ENCODE measurements around the gene HBP1. TPM values are rescaled to one million over a fixed set of nuclear protein-coding genes. Genes with fewer than 3 reads are reported as not detected.

The HBP1 gene
- total and polyA plus RNA-seq, 2 of the 13 experiments (the other 11 are each of a cell fraction or from before 2014, with no cell fraction given): 22.9 to 44.1 TPM

DNA sequence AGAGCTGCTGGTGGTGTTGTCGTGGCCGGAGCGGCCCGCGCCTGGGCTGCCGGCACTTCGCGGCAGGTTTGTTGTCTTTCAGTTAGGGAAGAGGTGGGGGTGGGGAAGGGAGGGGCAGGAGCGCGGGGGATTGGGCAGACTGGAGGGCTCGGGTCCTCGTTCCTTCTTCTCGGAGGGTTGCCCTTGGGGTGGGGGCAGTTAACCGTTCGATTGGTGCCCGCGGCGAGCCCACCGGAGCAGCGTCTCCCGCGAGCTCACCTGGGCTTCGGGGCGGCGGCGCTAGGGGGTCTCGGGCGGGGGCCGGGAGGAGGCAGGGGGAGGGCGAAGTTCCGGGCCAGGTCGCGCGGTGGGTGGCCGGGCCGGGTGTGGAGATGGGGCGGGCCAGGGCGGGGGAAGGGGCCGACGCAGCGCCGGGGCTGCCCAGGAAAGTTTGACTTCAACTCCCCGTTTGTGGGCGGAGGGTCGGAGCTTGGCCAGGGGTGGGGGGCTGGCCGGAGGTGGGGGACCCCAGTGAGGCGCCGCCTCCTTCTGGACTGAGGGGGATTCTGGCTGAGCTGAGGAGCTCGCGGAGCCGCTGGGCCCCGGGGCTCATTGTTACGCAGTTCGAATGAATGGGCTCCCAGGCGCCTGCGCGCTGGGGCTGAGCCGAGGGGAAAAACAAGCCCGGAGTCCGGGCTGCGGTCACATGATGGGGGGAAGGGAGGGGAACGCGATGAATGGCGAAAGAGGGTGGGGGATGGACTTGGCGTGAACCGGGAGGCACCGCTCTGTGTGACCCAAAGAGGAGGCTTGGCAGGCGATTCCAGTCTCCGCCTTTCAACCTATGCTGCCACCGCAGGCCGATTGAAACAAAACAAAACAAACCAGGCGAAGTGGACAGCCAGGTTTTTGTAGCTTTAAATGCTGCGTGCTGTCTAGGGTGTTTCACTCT, 582 bp downstream of the HBP1 start (continued):
- TF ChIP-seq, protein P1, sequence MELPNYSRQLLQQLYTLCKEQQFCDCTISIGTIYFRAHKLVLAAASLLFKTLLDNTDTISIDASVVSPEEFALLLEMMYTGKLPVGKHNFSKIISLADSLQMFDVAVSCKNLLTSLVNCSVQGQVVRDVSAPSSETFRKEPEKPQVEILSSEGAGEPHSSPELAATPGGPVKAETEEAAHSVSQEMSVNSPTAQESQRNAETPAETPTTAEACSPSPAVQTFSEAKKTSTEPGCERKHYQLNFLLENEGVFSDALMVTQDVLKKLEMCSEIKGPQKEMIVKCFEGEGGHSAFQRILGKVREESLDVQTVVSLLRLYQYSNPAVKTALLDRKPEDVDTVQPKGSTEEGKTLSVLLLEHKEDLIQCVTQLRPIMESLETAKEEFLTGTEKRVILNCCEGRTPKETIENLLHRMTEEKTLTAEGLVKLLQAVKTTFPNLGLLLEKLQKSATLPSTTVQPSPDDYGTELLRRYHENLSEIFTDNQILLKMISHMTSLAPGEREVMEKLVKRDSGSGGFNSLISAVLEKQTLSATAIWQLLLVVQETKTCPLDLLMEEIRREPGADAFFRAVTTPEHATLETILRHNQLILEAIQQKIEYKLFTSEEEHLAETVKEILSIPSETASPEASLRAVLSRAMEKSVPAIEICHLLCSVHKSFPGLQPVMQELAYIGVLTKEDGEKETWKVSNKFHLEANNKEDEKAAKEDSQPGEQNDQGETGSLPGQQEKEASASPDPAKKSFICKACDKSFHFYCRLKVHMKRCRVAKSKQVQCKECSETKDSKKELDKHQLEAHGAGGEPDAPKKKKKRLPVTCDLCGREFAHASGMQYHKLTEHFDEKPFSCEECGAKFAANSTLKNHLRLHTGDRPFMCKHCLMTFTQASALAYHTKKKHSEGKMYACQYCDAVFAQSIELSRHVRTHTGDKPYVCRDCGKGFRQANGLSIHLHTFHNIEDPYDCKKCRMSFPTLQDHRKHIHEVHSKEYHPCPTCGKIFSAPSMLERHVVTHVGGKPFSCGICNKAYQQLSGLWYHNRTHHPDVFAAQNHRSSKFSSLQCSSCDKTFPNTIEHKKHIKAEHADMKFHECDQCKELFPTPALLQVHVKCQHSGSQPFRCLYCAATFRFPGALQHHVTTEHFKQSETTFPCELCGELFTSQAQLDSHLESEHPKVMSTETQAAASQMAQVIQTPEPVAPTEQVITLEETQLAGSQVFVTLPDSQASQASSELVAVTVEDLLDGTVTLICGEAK (IDR thresholded peaks at IDR 0.05): no peak
- TF ChIP-seq, protein P1 (CRISPR knock-in tag; IDR thresholded peaks at IDR 0.05): peak; percentile 55; the same call in 1 of the 2 replicates
- TF ChIP-seq, protein P2, sequence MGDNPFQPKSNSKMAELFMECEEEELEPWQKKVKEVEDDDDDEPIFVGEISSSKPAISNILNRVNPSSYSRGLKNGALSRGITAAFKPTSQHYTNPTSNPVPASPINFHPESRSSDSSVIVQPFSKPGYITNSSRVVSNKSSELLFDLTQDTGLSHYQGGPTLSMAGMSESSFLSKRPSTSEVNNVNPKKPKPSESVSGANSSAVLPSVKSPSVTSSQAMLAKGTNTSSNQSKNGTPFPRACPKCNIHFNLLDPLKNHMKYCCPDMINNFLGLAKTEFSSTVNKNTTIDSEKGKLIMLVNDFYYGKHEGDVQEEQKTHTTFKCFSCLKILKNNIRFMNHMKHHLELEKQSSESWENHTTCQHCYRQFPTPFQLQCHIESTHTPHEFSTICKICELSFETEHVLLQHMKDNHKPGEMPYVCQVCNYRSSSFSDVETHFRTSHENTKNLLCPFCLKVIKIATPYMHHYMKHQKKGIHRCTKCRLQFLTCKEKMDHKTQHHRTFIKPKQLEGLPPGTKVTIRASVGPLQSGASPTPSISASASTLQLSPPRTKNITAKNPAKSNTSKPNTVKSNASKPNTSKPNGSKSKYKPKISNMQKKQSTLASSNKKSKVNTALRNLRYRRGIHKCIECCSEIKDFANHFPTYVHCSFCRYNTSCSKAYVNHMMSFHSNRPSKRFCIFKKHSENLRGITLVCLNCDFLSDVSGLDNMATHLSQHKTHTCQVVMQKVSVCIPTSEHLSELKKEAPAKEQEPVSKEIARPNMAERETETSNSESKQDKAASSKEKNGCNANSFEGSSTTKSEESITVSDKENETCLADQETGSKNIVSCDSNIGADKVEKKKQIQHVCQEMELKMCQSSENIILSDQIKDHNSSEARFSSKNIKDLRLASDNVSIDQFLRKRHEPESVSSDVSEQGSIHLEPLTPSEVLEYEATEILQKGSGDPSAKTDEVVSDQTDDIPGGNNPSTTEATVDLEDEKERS (CRISPR knock-in tag; IDR thresholded peaks at IDR 0.05): peak; percentile 41; the same call in 1 of the 2 replicates
- TF ChIP-seq PHB2 (IDR thresholded peaks at IDR 0.05; ENCODE audit: partially characterized antibody) (no peak), ZNF746 (CRISPR knock-in tag; IDR thresholded peaks at IDR 0.05) (peak; percentile 70; the same call in 1 of the 2 replicates), CBX1 (IDR thresholded peaks at IDR 0.05; ENCODE audit: low read depth) (no peak), PHF5A (CRISPR knock-in tag; IDR thresholded peaks at IDR 0.05; ENCODE audit: low read depth, unreplicated experiment) (peak; percentile 47), KDM5B (CRISPR knock-in tag; IDR thresholded peaks at IDR 0.05; ENCODE audit: borderline replicate concordance) (no peak), ZNF431 (CRISPR knock-in tag; IDR thresholded peaks at IDR 0.05; ENCODE audit: borderline replicate concordance, low read depth) (no peak), TAF15 (IDR thresholded peaks at IDR 0.05; ENCODE audit: low read depth, low read length, poor library complexity, severe bottlenecking) (peak; percentile 68), SMYD3 (CRISPR knock-in tag; IDR thresholded peaks at IDR 0.05) (0 out of 2 replicates have a peak, but pooled peaks have one; percentile 33), NR2C2 (CRISPR knock-in tag; IDR thresholded peaks at IDR 0.05; ENCODE audit: borderline replicate concordance) (peak; percentile 51), PHF21A (CRISPR knock-in tag; IDR thresholded peaks at IDR 0.05) (peak; percentile 87)
- TF ChIP-seq, protein P3, sequence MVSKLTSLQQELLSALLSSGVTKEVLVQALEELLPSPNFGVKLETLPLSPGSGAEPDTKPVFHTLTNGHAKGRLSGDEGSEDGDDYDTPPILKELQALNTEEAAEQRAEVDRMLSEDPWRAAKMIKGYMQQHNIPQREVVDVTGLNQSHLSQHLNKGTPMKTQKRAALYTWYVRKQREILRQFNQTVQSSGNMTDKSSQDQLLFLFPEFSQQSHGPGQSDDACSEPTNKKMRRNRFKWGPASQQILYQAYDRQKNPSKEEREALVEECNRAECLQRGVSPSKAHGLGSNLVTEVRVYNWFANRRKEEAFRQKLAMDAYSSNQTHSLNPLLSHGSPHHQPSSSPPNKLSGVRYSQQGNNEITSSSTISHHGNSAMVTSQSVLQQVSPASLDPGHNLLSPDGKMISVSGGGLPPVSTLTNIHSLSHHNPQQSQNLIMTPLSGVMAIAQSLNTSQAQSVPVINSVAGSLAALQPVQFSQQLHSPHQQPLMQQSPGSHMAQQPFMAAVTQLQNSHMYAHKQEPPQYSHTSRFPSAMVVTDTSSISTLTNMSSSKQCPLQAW (CRISPR knock-in tag; IDR thresholded peaks at IDR 0.05): peak; percentile 75

Measured in HepG2 (cell line).